GM12878 (cell line): ENCODE data around the gene PTK7. TPM values are rescaled to one million over a fixed set of nuclear protein-coding genes. Genes with fewer than 3 reads are reported as not detected.

Experiments used
- ATAC-seq: fragments of 200-7000 bp; cut with Tn5 transposase; 3 replicates; pipeline ENCODE4 v1.9.1; 2020; ENCODE audit warnings: mild to moderate bottlenecking, moderate library complexity
- BruUV-seq: library from RNA; stranded (reverse); fragments of 400-500 nt; replicated peaks from 2 replicates; lab custom pipeline; 2021; lab: Mats Ljungman, UMichigan
- CTCF ChIA-PET: fragments of 300-600 bp; sonication (Branson Sonifier 250); formaldehyde crosslinking; extraction: SDS; loops from one replicate; lab custom pipeline; 2021; ENCODE audit warnings: inconsistent platforms; lab: Yijun Ruan, JAX
- POLR2A ChIA-PET: fragments of 350-600 bp; formaldehyde crosslinking; extraction: SDS; loops from one replicate; lab custom pipeline; 2021; ENCODE audit warnings: inconsistent platforms; lab: Charles Lee
- RAD21 ChIA-PET: fragments of 300-600 bp; sonication (Branson Sonifier 250); formaldehyde crosslinking; loops from one replicate; lab custom pipeline; 2023; ENCODE audit warnings: antibody characterized with exemption; ENCODE audit not compliant: unreplicated experiment; lab: Charles Lee
- SMC1A ChIA-PET: fragments of 300-600 bp; sonication (Branson Sonifier 250); formaldehyde crosslinking; loops from one replicate; lab custom pipeline; 2023; ENCODE audit not compliant: unreplicated experiment, uncharacterized antibody; lab: Charles Lee
- DNase-seq: peaks from one replicate; pipeline ENCODE4 v3.0.0-alpha.2; 2011; ENCODE audit warnings: low read depth, low spot score
- FAIRE-seq: peaks from 3 replicates; lab custom pipeline; 2011; peaks lifted over from hg19 to GRCh38; lab: Jason Lieb, UNC
- H2AFZ ChIP-seq: 2 replicates; pipeline ENCODE4 v1.6.0; 2011; ENCODE audit warnings: low read depth, low read length, control low read depth; ENCODE audit not compliant: control insufficient read depth
- H3K27ac ChIP-seq: 2 replicates; pipeline ENCODE4 v1.5.1; 2011; ENCODE audit warnings: control low read depth; ENCODE audit not compliant: control insufficient read depth, insufficient read depth
- H3K27me3 ChIP-seq, 2 experiments: replicated peaks in 1 of 2; 2 replicates each; pipeline versions ENCODE4 v1.6.0 to v1.6.1; 2011; ENCODE audit warnings: low read length in 1 of 2; ENCODE audit not compliant: control insufficient read depth in 2 of 2, insufficient read depth in 2 of 2
- H3K36me3 ChIP-seq, 2 experiments: 2 replicates each; pipeline ENCODE4 v1.5.1; 2011; ENCODE audit warnings: low read length in 1 of 2; ENCODE audit not compliant: control insufficient read depth in 2 of 2, insufficient read depth in 2 of 2
- H3K4me1 ChIP-seq: 2 replicates; pipeline ENCODE4 v1.6.1; 2011; ENCODE audit warnings: mild to moderate bottlenecking, low read length, moderate library complexity, mixed read lengths; ENCODE audit not compliant: control insufficient read depth, insufficient read depth
- H3K4me2 ChIP-seq: 2 replicates; pipeline ENCODE4 v1.6.0; 2011; ENCODE audit warnings: control low read depth; ENCODE audit not compliant: control insufficient read depth, insufficient read depth
- H3K4me3 ChIP-seq: fragments of 200-600 bp; sonication (generic); 2 replicates; pipeline ENCODE4 v1.5.1; 2016
- H3K79me2 ChIP-seq: 2 replicates; pipeline ENCODE4 v1.6.0; 2011; ENCODE audit warnings: low read length; ENCODE audit not compliant: control insufficient read depth, insufficient read depth
- H3K9ac ChIP-seq: 2 replicates; pipeline ENCODE4 v1.8.0; 2011; ENCODE audit warnings: low read length, control low read depth, mixed read lengths; ENCODE audit not compliant: control insufficient read depth, insufficient read depth
- H3K9me3 ChIP-seq: replicated peaks from 3 replicates; pipeline ENCODE4 v1.5.1; 2011; ENCODE audit warnings: mild to moderate bottlenecking, low read length; ENCODE audit not compliant: control insufficient read depth, insufficient read depth
- H4K20me1 ChIP-seq: 2 replicates; pipeline ENCODE4 v1.6.0; 2011; ENCODE audit not compliant: control insufficient read depth, insufficient read depth
- FOXK2 ChIP-seq: fragments of 450-650 bp; IDR thresholded peaks from 2 replicates; pipeline ENCODE4 v1.6.1; 2017; ENCODE audit warnings: mild to moderate bottlenecking, moderate library complexity
- GATAD2B ChIP-seq: fragments of 450-650 bp; conservative IDR thresholded peaks from 2 replicates; pipeline ENCODE4 v1.6.1; 2017; ENCODE audit warnings: low read depth, mild to moderate bottlenecking, moderate library complexity
- MXI1 ChIP-seq: fragments of 150-350 bp; IDR thresholded peaks from 2 replicates; pipeline ENCODE4 v1.6.1; 2011; ENCODE audit warnings: low read depth, mild to moderate bottlenecking, inconsistent platforms, low read length, improper control_type of control experiment
- WGBS: methylation state at CpG from one replicate; pipeline ENCODE4 v1.1.6; 2016; ENCODE audit warnings: low lambda C conversion rate; ENCODE audit not compliant: insufficient replicate concordance, insufficient coverage; ENCODE audit errors: missing lambda C conversion rate; 5-methylcytosine and 5-hydroxymethylcytosine counted together
- in situ Hi-C: fragments of 300-500 bp; cut with MboI; formaldehyde crosslinking; loops from 9 replicates; pipeline ENCODE4 v1.14.3; 2018; ENCODE audit warnings: mixed read lengths
- intact Hi-C: fragments of 100-400 bp; cut with micrococcal nuclease; formaldehyde crosslinking; loops from one replicate; pipeline ENCODE4 v1.14.2; 2022; ENCODE audit not compliant: unreplicated experiment
- polyA plus RNA-seq, 11 experiments: library from polyadenylated mRNA; depleted of rRNA in 4 of 11; unstranded in 6 of 11; stranded (reverse) in 5 of 11; fragments of >200 nt; fragmentation: Nextera tagmentation in 4 of 11; fragmentation: Illumina TruSeq in 1 of 11; extraction: Ambion mirVana in 4 of 11; extraction: Trizol in 1 of 11; gene quantifications; 1 replicate in 1 of 11; 2 replicates in 10 of 11; pipeline versions ENCODE4 v1.2.1 to v1.2.3, GENCODE V29; 2011 to 2016; ENCODE audit warnings: inconsistent platforms in 2 of 11, missing spikeins in 2 of 11, low read depth in 1 of 11
- total RNA-seq, 4 experiments: library from RNA; depleted of rRNA in 3 of 4; stranded (reverse); fragments of >200 nt in 3 of 4; fragmentation: Illumina TruSeq in 1 of 4; extraction: Trizol in 1 of 4; gene quantifications; 2 replicates each; pipeline versions ENCODE4 v1.2.1 to v1.2.3, GENCODE V29; 2013 to 2021
- TF ChIP-seq, protein P1 (sequence below): fragments of 450-650 bp; IDR thresholded peaks from 2 replicates; pipeline ENCODE4 v1.6.1; 2016; ENCODE audit warnings: mild to moderate bottlenecking, moderate library complexity, borderline replicate concordance

The PTK7 gene
- total and polyA plus RNA-seq, 10 of the 15 experiments (the other 5 are each of a cell fraction or from before 2014, with no cell fraction given) = 0.18 to 14.4 (median 3.3) TPM; not detected in 1

DNA sequence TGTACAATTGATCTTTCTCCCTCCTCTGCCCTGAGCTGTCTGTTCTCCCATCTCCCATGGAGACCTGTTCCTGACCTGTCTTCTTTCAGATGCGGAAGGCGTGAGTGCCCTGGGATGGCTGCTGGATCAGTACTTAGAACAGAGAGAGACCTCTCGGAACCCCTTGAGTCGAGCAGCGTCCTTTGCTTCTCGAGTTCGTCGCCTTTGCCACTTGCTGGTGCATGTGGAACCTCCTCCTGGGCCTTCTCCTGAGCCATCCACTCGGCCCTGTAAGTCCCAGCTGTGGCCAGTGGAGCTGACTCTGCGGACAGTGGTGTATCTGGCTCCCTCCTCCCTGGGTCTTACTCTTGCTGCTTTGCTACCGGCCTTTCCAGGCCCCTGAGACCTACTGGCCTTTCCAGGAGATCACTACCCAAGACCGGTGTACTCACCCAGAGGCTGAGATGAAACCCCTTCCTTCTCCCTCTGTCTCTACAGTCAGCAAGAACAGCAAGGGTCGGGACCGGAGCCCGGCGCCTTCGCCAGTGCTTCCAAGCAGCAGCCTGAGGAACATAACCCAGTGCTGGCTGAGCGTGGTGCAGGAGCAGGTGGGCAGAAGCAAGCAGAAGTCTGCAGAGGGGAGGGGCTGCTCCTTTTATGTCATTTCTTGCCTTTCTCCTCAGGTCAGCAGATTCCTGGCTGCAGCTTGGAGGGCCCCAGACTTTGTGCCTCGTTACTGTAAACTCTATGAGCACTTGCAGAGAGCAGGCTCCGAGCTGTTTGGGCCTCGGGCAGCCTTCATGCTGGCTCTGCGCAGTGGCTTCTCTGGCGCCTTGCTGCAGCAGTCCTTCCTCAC lies 128.4 kb downstream of the PTK7 start:
- SMC1A ChIA-PET = no interaction called here
- POLR2A ChIA-PET = interaction anchor here (0.5 kb wide), 1 partner anchor 460 kb away, joined by 4 read pairs; no protein-coding TSS in a partner anchor

More for the DNA sequence above, 128.4 kb downstream of the PTK7 start:
- TF ChIP-seq, protein P1, sequence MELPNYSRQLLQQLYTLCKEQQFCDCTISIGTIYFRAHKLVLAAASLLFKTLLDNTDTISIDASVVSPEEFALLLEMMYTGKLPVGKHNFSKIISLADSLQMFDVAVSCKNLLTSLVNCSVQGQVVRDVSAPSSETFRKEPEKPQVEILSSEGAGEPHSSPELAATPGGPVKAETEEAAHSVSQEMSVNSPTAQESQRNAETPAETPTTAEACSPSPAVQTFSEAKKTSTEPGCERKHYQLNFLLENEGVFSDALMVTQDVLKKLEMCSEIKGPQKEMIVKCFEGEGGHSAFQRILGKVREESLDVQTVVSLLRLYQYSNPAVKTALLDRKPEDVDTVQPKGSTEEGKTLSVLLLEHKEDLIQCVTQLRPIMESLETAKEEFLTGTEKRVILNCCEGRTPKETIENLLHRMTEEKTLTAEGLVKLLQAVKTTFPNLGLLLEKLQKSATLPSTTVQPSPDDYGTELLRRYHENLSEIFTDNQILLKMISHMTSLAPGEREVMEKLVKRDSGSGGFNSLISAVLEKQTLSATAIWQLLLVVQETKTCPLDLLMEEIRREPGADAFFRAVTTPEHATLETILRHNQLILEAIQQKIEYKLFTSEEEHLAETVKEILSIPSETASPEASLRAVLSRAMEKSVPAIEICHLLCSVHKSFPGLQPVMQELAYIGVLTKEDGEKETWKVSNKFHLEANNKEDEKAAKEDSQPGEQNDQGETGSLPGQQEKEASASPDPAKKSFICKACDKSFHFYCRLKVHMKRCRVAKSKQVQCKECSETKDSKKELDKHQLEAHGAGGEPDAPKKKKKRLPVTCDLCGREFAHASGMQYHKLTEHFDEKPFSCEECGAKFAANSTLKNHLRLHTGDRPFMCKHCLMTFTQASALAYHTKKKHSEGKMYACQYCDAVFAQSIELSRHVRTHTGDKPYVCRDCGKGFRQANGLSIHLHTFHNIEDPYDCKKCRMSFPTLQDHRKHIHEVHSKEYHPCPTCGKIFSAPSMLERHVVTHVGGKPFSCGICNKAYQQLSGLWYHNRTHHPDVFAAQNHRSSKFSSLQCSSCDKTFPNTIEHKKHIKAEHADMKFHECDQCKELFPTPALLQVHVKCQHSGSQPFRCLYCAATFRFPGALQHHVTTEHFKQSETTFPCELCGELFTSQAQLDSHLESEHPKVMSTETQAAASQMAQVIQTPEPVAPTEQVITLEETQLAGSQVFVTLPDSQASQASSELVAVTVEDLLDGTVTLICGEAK = no peak
- no peak for TF ChIP-seq FOXK2
- TF ChIP-seq GATAD2B = no peak
- TF ChIP-seq MXI1 = no peak
- no peaks in the 10 kb centered on the region for H3K79me2 ChIP-seq
- ATAC-seq = no peak
- intact Hi-C loops = no loop called here
- H2AFZ ChIP-seq = no peak overlapping the region
- no peak overlapping the region for H3K4me2 ChIP-seq
- H3K27ac ChIP-seq = no peak overlapping the region
- DNase-seq = no peak
- 91% methylated on average over 23 of the region's 23 CpGs for WGBS
- no peak for FAIRE-seq
- no peaks in the 10 kb centered on the region for H3K4me1 ChIP-seq
- no peak overlapping the region for H3K9ac ChIP-seq
- BruUV-seq = no TSS peak
- ChIA-PET RAD21 (no interaction called here), CTCF (interaction anchor here (0.7 kb wide), 1 partner anchor 25 kb away, joined by 3 read pairs; the partner anchor contains the start of gene DNPH1)
- in situ Hi-C loops = no loop called here
- no peak overlapping the region for H3K4me3 ChIP-seq
- H4K20me1 ChIP-seq = no peaks in the 10 kb centered on the region
- no peaks in the 10 kb centered on the region for H3K9me3 ChIP-seq
- H3K27me3 ChIP-seq = no peaks in the 10 kb centered on the region
- peaks cover 0 to 5% of the 10 kb centered on the region in 2 experiments; a peak in 1 of 4 replicates for H3K36me3 ChIP-seq
